Bone marrow (tissue), 2 donors: ENCODE measurements around the gene ARG2.

ENCODE experiments used
- DNase-seq, 2 donors: peaks; one replicate each; lab custom pipeline; 2025; lab: John Stamatoyannopoulos, UW

The ARG2 gene

DNA sequence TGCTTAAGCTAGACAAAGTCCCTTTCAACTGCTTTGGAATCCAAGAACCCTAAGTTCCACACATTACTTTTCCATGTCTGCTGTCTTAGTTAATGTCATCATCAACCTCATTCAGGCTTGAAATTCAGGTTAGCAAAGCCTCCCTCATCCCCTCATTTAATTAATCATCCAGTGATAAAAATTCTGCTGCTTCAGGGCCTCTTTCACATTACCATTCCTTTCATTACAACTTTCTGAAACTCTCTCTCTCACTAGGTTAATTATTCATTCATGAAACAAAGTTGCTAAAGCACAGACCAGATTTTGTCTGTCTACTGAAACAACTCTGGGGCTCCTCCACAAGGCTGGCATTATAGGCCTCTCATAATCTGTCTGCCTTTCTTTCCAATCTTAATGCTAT lies 64.1 kb downstream of the ARG2 start:
- DNase-seq = no peak

DNA sequence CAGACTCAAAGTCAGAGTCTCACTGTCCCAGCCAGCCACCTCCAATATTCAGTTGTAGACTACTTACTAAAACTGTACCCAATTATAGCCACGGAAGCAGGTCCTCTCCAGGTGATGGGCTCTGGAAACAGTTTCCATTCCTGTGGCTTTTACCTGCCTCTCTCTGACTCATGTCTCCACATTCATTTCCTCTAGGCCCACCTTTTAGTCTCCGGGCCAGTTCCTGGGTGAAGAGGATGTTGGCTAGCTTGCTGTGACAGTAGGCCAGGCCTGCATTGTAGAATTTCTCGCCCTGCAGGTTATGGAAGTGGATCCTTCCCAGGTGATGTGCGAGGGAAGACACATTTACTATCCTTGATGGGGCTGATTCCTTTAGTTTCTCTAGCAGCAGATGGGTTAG lies 70.3 kb downstream of the ARG2 start:
- DNase-seq = no peak

DNA sequence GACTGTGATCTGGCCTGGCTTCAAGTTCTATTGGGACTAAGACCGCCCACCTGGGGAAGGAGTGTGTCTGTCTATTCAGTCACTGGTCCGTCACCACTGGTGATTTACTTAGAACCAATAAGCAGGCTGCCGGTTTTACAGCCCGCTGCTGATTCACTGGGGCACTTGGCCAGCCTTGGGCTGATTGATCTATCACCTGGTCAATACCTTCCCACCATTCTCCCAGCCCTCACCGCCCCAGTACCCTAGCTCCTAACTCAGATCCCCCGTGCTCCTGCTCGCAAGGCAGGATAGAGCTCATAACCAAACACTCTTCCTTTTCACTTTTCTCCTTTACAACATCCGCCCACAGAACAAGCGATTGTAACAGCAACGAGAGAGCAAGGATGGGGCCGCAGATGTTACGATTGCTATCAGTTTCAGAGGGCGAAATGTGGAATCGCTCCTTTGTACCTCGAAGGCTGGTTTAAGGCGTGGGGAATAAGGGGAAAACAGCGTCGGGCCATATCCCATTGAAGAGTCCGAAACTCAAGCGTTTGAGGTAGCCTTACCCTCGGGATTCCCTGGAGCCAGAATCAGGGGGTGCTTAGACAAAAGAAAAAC lies 75.2 kb downstream of the ARG2 start:
- peak; percentile 15 to 27 for DNase-seq

DNA sequence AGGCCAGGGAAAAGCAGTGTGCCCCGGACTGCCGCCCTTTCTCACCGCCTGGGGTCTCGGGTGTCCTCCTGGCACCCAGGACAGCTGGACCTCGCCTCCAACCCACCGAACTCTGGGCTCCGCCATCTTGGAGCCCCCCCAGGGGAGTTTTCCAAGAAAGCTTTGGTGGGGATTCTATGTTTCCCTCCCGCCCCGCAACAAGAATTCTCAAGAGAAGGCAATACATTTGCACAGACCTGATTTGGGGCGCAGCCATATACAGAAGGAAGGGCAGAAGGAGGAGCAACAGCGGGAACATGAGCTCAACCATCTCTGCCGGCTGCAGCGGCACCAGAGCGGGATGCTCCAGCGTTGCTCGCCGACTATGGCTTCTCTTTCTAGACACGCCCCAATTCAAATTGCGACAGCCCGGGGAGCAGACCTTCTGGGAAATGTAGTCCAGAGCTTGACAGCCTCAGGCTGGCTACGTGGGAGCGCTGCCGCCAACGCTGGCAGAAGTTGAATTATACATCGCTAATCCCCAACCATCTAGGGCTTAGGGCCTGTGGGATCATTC lies 75.8 kb downstream of the ARG2 start, which contains the start of gene RDH11:
Gene RDH11, minus strand, starts transcription at position 371 of the 556 bp plus-strand sequence. Its CDS starts 61 bp downstream, at position 310.
- DNase-seq = peak; percentile 55 to 82

DNA sequence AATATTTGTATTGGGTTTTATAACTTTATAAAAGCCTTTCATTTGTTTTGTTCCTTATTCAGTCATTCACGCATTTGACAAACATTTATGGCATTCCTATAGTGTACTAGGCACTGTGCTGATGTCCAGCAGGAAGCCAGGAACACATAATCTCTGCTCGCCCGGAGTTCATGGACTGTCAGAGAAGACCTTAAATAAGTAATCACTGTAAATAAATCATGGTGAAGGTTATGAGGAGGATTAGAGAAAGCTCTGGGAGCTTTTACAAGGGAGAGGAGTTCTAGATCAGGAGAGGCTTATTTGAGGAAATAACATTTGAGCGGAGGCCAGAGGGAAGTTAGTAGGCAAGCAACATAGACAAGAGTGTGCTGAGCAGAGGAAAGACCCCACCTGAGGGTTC lies 77.3 kb downstream of the ARG2 start:
- no peak for DNase-seq

DNA sequence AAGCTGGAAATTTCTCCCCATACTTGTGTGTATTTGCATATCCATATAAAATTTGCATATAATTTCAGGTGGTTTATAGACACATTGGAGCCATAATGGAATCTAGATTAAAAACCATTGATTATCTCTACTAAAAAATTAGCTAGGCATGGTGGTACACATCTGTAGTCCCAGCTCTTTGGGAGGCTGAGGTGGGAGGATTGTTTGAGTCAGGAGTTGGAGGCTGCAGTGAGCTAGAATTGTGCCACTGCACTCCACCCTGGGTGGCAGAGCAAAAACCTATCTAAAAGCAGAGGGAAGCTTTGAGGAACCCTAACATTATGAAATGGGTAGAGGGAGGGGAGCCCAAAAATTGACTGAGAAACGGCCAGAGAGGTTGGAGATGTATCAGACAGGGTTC lies 78.5 kb downstream of the ARG2 start:
- no peak for DNase-seq
